Gastroesophageal sphincter (tissue), 3 donors: ENCODE results near the gene CXorf49.

Experiments used
- EP300 ChIP-seq: sonication (generic); formaldehyde crosslinking; IDR thresholded peaks from one replicate; pipeline ENCODE4 v1.6.1; 2017; ENCODE audit warnings: antibody characterized with exemption, mild to moderate bottlenecking
- POLR2A ChIP-seq, 2 donors: fragments of 450-650 bp; IDR thresholded peaks; one replicate each; pipeline ENCODE4 v1.6.1; 2017; ENCODE audit warnings: antibody characterized with exemption in 2 of 2, mild to moderate bottlenecking in 2 of 2, moderate library complexity in 1 of 2
- POLR2AphosphoS5 ChIP-seq: sonication (generic); formaldehyde crosslinking; IDR thresholded peaks from one replicate; pipeline ENCODE4 v1.6.1; 2017; ENCODE audit warnings: antibody characterized with exemption
- TF ChIP-seq, protein P1 (sequence below), 4 experiments: fragments of 200-600 bp in 2 of 4; fragments of 450-650 bp in 2 of 4; sonication (generic) in 1 of 4; IDR thresholded peaks; one replicate each; pipeline ENCODE4 v1.5.1; 2017 to 2019; ENCODE audit warnings: antibody characterized with exemption in 4 of 4, mild to moderate bottlenecking in 2 of 4, moderate library complexity in 2 of 4

DNA sequence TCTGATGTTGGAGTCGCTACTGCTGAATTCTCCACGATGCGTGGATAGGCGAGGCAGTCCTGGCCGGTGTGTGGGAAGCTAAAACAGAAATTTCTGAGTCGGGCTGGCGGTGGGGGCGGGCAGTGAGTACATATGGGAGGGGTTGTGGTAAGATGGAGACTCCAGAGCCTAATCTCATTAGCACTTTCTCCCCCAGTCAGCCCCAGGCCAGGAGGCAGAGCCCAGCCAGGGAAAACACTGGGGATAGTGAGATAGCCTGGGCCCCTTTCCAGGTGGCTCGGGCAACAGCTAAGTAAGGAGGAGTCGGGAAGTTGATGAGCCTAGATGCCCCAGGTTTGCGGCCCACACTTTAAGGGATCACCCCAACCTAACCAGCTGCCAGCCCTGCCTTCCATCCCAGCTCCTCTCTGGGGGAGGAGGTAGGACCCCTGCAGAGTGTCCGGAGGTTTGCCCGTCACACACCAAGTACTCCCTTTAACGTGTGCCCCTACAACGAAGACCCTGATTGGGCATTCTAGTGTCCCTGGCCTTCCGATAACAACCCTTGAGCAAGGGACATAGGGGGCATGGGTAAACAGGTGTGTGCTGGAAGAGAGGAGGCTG, 53.1 kb downstream of the CXorf49 start:
- TF ChIP-seq, protein P1, sequence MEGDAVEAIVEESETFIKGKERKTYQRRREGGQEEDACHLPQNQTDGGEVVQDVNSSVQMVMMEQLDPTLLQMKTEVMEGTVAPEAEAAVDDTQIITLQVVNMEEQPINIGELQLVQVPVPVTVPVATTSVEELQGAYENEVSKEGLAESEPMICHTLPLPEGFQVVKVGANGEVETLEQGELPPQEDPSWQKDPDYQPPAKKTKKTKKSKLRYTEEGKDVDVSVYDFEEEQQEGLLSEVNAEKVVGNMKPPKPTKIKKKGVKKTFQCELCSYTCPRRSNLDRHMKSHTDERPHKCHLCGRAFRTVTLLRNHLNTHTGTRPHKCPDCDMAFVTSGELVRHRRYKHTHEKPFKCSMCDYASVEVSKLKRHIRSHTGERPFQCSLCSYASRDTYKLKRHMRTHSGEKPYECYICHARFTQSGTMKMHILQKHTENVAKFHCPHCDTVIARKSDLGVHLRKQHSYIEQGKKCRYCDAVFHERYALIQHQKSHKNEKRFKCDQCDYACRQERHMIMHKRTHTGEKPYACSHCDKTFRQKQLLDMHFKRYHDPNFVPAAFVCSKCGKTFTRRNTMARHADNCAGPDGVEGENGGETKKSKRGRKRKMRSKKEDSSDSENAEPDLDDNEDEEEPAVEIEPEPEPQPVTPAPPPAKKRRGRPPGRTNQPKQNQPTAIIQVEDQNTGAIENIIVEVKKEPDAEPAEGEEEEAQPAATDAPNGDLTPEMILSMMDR (IDR thresholded peaks at IDR 0.05) = no peak
- no peak for TF ChIP-seq POLR2A (IDR thresholded peaks at IDR 0.05)
- TF ChIP-seq EP300 = no peak
- TF ChIP-seq POLR2AphosphoS5 = no peak
